Esophagus muscularis mucosa (tissue), 4 donors: ENCODE data around the gene UNC5A.

Experiments
- EP300 ChIP-seq: sonication (generic); formaldehyde crosslinking; IDR thresholded peaks from one replicate; pipeline ENCODE4 v1.6.1; 2017; ENCODE audit warnings: antibody characterized with exemption
- POLR2A ChIP-seq: fragments of 450-650 bp; IDR thresholded peaks from one replicate; pipeline ENCODE4 v1.6.1; 2017; ENCODE audit warnings: antibody characterized with exemption, moderate library complexity, mild to moderate bottlenecking, low read depth
- TF ChIP-seq, protein P1 (sequence below), 3 experiments: fragments of 200-600 bp in 2 of 3; fragments of 450-650 bp in 1 of 3; sonication (generic) in 2 of 3; IDR thresholded peaks; one replicate each; pipeline ENCODE4 v1.5.1; 2017 to 2019; ENCODE audit warnings: antibody characterized with exemption in 3 of 3, mild to moderate bottlenecking in 2 of 3, moderate library complexity in 1 of 3

DNA sequence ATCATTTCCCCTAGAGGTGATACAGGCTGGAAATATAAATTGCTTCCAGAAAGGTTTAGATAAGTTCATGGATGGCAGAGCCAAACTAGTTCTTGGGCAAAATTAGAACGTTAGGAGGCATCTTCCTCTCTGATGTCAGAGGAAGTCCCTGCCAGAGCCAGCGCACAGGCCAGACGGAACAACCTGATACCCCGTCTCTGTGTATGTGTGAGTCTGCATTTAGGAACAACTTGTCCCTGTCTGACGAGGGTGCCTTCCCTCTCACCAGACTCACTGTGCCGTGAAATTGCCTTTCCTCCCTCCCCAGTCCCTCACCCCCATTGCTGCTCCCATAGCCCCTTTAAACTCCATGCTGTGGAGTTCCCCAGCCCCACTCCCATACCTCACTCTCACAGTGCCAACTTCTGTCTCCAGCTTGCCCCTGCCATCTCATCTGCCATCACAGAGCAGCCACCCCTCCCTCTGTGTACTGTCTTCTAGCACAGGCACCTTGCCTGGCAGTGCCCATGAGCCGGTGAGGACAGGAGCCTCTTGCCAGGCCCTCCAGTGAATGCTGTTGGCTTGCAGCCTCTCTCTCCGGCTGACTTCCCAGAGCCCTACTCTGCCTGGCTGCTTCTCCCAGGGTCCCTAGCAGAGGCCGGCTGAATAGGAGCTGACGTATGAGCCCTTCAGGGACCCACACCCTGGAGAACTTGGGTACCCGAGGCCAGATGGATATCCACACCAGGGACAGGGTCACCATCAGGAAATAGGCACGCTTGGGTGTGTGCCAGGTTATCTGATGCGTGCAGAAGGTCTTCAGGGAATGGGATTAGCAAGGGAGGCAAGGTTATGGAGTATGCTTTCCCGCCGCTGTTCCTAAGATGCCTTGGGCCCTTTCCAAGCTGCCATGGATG is 26.7 kb downstream of the UNC5A start:
- TF ChIP-seq, protein P1, sequence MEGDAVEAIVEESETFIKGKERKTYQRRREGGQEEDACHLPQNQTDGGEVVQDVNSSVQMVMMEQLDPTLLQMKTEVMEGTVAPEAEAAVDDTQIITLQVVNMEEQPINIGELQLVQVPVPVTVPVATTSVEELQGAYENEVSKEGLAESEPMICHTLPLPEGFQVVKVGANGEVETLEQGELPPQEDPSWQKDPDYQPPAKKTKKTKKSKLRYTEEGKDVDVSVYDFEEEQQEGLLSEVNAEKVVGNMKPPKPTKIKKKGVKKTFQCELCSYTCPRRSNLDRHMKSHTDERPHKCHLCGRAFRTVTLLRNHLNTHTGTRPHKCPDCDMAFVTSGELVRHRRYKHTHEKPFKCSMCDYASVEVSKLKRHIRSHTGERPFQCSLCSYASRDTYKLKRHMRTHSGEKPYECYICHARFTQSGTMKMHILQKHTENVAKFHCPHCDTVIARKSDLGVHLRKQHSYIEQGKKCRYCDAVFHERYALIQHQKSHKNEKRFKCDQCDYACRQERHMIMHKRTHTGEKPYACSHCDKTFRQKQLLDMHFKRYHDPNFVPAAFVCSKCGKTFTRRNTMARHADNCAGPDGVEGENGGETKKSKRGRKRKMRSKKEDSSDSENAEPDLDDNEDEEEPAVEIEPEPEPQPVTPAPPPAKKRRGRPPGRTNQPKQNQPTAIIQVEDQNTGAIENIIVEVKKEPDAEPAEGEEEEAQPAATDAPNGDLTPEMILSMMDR (IDR thresholded peaks at IDR 0.05) = no peak
- no peak for TF ChIP-seq POLR2A
- no peak for TF ChIP-seq EP300
